Measurements from ENCODE around the gene DIS3.
A peak's percentile ranks its signal among the peaks of the same experiment; 100 is the strongest.
"Not testable (repeated sequence)": the region's sequence is repeated elsewhere in the genome, so short reads cannot be mapped to it uniquely, and the experiment has no call there.

DIS3 gene, protein sequence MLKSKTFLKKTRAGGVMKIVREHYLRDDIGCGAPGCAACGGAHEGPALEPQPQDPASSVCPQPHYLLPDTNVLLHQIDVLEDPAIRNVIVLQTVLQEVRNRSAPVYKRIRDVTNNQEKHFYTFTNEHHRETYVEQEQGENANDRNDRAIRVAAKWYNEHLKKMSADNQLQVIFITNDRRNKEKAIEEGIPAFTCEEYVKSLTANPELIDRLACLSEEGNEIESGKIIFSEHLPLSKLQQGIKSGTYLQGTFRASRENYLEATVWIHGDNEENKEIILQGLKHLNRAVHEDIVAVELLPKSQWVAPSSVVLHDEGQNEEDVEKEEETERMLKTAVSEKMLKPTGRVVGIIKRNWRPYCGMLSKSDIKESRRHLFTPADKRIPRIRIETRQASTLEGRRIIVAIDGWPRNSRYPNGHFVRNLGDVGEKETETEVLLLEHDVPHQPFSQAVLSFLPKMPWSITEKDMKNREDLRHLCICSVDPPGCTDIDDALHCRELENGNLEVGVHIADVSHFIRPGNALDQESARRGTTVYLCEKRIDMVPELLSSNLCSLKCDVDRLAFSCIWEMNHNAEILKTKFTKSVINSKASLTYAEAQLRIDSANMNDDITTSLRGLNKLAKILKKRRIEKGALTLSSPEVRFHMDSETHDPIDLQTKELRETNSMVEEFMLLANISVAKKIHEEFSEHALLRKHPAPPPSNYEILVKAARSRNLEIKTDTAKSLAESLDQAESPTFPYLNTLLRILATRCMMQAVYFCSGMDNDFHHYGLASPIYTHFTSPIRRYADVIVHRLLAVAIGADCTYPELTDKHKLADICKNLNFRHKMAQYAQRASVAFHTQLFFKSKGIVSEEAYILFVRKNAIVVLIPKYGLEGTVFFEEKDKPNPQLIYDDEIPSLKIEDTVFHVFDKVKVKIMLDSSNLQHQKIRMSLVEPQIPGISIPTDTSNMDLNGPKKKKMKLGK

DNA sequence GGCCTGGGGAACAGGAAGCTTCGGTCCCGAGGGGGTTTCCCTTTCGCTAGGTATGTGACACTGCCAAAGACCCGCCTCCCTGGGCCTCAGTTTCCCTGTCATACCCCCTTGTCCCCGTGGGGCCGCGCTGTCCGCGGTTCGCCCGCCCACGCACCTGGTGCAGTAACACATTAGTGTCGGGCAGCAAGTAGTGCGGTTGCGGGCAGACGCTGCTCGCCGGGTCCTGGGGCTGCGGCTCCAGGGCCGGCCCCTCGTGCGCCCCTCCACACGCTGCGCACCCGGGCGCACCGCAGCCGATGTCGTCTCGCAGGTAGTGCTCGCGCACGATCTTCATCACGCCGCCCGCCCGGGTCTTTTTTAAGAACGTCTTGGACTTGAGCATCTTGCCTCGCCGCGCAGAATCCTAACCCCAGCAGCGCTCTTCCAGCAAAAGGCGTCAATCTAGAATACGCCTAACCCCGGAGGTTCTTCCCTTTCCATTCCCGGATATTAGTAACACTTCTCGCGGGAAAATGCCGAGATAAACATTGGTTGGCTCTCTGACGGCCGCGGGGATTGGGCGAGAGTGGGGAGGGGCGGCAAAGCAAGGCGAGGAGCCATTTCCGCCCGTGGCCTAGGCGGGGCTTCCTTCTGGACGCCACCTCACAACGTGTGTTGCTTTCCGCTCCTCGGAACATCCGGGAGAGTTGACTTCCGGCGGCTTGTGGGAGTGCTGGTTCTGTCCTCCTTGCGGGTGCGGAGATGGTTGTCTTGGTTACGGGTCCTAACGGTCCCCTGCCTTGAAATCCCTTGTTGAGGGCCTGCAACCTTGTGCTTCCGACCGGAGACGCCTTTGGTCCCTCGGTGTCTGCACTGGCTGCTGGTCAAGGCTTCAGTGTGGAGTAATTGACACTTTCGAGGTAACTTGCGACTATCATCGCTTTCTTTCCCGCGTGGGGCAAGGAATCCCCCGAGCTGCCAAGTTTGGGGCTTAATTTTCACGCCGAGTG, at the start of gene DIS3, which contains the start of gene PIBF1:
DIS3 (minus strand) TSS at position 450 of the 989 bp plus-strand sequence; CDS start at position 382, 68 bp downstream.
PIBF1 (plus strand) TSS at position 683 of the 989 bp plus-strand sequence. CDS start 1,337 bp downstream, outside the sequence.
- peak; percentile 98 for DNase-seq (ENCODE audit: low spot score)

DNA sequence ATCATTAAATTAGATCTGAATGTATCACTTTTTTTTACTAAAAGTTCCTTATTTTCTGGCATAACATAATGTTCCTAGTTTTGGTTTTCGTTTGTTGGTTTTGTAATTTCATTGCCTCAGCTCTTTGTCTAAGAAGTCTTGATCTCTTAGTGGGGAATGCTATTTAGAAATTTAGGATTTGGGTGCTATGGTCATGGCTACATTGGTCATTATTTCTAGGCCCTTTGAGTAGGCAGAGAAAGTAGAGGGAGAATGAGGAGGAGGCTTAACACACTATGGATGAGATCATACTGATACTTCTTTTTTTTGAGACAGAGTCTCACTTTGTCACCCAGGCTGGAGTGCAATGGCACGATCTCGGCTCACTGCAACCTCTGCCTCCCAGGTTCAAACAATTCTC, 42.0 kb upstream of the DIS3 start:
- no peak for DNase-seq (ENCODE audit: low spot score)

DNA sequence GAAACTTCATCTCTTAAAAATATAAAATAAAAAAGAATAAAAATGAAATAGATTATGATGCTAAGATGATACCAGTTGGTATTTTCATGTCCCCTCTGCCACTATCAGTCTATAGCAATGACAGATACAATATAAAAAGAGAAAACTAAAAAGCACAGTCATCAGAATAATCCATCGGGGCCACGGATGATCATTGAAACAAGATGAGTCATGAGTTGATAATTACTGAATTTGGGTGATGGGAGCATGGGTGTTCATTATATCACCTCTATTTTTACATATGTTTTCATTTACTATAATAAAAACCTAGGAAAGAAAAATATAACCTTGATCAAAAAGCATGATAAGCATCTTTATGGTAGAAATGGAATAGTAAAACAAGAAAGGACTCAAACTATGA, 41.4 kb upstream of the DIS3 start:
- no peak for DNase-seq (ENCODE audit: low spot score)

DNA sequence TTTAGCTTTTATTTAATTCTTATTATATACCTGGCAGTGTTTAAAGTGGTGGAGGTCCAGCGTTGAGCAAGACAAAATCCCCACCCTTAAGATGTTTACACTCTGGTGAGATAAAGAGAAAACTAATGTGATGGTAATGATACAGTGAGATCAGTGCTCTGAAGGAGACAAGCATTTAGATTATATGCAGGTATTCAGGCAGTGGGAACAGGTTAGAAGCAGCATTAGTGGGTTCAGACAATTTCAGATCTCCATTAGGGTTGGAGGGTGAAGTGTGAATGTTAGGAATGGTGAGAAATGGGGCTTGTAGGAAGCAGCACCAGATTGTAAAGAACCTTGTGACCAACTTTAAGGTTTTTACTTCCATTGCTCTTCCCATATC, 39.2 kb upstream of the DIS3 start:
- no peak for DNase-seq (ENCODE audit: low spot score)

DNA sequence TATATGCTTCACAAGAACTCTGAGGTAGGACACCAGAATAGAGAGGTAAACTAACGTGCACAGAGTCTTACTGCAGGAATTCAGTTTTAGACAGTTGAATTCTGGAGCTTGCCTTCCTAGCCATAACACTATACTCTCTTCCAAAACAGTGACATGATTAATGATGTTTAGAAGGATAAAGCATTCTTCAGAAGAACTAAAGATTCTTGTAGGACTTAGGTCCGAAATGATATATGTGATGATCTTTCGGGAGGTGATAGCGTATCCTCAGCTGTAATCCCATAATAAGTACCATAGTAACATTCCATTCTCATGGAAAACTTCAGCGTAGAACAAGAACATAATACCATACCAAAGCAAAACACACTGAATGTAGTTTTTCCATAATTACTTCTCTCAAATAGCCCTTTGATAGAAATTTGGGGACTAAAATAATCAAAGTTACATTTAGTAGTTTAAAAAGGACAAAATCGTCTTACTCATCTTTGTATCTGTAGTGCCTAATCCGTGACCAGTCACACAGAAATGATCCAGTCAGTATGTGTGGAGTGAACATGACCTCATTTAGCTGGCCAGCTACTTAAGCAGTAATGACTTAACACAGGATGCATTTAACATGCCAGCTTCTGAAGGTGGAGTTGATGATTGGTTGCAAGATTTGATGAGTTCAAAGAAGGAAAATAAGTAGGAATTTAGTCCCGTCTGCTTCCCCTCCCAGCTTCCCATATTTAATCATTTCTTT, 38.6 kb upstream of the DIS3 start:
- peak; percentile 72 for DNase-seq (ENCODE audit: low spot score)

DNA sequence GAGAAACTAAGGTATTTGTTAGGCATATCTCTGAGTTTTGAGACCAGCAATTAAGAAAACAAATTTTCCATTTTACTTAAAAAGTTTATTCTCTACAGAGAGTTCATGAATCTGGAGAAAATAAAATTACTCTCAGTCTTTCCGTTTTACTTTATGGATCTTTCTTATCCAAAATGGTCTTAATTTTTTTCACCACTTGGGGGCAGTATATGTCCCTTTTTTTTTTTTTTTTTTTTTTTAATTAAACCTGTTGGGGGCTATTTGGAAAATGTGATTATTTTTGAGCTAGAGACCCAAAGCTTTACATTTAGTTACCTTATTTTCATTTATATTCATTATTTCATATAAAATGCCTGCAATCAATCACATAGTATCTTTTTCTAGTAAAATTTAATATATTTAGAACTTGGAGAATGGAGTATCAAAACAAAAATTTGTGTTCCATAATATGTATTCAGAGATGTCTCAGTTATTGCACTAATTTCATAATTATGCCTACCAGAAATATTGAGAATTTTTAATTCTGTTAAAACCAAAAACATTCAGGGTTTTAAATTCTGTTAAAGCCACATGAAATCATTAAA, 27.3 kb upstream of the DIS3 start:
- DNase-seq (ENCODE audit: low spot score), result peak; percentile 28

DNA sequence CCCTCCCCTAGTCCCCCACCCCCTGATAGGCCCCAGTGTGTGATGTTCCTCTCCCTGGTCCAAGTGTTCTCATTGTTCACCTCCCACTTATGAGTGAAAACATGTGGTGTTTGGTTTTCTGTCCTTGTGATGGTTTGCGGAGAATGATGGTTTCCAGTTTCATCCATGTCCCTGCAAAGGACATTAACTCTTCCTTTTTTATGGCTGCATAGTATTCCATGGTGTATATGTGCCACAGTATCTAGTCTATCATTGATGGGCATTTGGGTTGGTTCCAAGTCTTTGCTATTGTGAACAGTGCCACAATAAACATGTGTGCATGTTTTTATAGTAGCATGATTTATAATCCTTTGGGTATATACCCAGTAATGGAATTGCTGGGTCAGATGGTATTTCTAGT, 24.8 kb upstream of the DIS3 start:
- DNase-seq (ENCODE audit: low spot score), result not testable (repeated sequence)

DNA sequence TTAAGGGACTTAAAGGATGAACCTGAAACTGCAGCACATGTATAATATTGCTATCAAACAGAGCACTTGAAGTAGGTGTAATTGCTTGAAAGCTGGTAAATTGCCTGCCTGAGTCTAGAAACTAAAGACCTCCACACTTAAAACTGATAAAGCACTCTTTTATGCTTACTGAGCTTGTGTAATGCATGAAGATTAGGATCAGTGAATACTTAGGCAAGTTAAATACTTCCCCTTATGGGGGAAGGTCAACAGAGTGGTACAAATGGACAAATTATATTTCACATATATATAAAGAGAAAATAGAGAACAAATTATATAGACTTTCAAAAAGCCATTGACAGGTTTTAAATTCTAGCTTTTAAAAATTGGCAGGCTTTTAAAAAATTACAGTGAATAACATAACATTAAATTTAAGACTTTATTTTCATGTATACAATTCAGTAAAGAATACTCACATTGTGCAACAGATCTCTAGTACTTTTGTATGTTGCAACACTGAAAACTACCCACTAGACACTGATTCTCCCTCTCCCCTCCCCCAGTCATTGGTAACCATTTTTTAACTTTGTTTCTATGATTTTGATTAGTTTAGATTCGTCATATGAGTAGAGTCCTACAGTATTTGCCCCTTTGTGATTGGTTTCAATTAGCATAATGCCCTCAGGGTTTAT, 24.1 kb upstream of the DIS3 start:
- DNase-seq (ENCODE audit: low spot score), result no peak

DNA sequence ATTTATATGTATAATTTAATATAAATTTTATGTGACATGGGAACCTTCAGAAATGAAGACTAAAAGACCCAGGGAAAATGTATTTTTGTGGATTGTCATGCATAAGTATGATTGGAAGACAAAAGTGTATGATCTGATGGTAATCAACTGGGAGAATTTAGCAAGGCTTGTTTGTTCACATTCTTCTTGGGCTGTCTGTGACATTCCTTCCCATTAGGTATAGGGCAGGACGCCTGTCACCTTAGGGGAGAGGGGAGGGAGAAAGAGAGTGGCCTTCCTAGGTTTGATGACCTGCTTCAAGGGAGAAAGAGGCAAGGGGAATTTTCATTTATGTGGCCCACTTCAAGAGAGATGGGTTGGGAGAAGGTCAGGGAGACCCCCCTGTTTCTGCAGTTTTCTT, 22.6 kb upstream of the DIS3 start:
- no peak for DNase-seq (ENCODE audit: low spot score)

DNA sequence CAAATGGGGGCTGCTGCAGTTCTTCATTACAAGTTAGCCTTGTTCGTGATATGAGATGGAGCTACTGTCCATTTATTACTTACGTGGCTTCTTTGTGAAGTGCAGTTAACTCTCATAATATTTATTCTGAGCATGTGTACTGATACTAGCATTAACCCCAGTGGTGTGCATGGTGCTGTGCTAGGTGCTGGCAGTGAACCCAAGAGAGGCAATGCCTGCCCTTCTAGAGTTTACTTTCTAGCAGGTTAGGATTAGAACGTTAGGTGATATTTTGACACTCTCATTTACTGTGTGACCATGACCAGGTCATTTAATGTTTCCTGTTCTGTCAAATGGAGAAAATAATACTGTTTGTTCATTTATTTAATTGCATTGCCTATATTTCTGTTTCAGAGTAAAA, 17.1 kb upstream of the DIS3 start:
- DNase-seq (ENCODE audit: low spot score), result no peak

DNA sequence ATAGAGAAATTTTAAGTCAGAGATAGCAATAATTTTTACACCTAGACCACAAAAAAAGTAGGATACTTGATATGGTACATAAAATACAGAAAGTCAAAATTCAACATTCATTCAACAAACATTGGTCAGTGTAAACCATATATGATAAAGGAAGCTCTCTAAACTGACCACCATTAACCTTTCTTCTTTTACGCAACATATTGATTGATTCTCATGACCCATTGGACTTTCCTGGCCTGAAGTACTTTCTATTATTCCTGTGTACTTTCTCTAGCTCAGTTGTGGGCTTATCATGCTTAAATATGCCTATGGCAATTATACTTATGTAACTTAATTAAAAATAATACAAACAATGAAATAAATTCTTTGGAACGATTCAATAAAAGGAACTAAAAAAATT, 10.9 kb upstream of the DIS3 start:
- no peak for DNase-seq (ENCODE audit: low spot score)

DNA sequence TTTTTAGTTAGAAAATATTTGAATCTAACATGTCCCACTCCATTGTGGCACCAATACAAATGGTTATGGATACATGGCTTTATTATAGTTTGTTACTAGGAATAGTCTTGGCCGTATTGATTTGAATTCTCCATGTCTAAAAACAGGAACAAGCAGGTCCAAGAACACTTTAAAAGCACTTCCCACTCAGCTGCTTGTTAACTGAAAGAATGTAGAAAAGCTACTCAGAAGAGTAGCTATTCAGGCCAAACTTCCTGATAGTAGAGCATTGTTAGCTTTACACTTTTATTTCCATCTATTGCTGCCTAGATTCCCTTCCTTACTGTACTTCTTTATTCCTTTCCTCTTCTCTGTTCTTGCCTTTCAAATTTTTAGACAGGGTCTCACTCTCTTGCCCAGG, 7.1 kb upstream of the DIS3 start:
- DNase-seq (ENCODE audit: low spot score), result no peak

DNA sequence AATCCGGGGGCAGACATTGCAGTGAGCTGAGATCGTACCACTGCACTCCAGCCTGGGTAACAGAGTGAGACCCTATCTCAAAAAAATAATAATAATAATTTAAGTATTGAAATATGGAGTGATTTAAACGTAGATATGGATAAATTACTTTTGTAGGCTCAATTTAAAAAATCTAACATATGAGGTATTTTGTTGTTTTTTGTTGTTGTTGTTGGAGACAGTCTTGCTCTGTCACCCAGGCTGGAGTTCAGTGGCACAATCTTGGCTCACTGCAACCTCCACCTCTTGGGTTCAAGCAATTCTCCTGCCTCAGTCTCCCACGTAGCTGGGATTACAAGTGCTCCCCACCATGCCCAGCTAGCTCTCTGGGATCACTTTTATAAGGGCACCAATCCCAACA, 3.0 kb upstream of the DIS3 start:
- DNase-seq (ENCODE audit: low spot score), result not testable (repeated sequence)

DNA sequence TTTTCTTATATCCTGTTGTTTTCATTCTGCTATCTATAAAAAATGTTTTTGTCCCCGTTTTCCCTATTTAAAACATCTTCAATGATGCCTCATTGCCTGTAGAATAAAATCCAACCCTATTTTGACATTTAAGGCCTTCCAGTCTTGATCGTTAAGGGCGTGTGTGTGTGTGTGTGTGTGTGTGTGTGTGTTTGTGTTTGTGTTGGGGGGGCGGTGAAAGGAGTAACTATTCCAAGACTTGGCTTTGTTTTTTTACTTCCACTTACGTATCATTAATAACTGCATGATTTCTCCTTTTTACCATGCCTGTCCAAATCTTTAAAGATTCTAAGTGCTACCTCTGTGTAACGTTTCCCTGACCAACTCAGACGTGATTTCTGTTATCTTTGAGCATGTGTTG, 1.0 kb upstream of the DIS3 start:
- DNase-seq (ENCODE audit: low spot score), result peak; percentile 30

DNA sequence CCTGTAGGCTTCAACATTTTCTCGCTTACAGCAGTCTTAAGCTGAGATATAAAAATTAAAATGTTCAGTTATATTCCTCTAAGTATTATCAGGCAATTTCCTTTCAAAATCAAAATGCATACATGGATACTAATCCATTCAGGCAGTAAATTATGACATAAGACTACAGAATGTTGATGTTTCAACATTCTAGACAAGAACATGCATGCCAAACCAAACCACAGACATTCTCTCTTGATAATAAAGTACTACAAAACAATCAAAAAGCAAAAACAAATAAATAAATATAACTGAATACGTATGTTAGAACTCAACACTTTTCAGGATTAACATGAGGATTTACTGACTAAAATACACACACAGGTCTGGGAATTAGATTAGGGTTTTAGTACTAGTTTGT, 7.7 kb downstream of the DIS3 start:
- DNase-seq (ENCODE audit: low spot score), result no peak

DNA sequence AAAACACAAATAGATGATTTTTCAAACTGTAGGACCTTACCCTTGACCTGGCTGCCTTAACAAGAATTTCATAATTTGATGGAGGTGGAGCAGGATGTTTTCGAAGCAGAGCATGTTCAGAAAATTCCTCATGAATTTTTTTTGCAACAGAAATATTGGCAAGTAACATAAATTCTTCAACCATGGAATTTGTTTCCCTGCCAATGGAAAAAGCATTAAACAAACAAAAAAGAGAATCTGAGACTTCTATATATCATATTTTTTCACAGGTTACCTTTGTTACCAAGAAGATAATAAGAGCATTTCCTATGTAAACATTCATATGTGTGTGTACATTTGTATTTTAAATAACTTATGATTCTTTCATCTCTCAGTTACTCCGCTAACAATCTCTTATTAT, 18.3 kb downstream of the DIS3 start:
- no peak for DNase-seq (ENCODE audit: low spot score)

DNA sequence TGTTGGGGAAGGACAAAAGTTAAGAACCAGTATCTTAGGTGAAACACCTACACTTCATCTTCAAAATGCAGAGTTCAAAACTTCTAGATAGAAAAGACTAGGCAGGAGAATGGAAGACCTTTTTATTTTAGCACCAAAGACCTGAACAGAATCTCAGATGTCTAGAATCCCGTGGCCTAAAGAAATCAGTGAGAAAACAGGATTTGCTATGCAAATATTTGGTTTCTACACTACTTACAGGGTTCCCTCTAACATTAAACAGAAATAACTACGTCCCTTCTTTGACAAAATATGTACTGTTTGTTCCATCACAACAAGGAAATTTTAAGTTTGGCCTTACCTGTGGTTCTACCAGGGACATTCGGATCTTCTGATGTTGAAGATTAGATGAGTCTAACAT, 21.5 kb downstream of the DIS3 start:
- no peak for DNase-seq (ENCODE audit: low spot score)

DNA sequence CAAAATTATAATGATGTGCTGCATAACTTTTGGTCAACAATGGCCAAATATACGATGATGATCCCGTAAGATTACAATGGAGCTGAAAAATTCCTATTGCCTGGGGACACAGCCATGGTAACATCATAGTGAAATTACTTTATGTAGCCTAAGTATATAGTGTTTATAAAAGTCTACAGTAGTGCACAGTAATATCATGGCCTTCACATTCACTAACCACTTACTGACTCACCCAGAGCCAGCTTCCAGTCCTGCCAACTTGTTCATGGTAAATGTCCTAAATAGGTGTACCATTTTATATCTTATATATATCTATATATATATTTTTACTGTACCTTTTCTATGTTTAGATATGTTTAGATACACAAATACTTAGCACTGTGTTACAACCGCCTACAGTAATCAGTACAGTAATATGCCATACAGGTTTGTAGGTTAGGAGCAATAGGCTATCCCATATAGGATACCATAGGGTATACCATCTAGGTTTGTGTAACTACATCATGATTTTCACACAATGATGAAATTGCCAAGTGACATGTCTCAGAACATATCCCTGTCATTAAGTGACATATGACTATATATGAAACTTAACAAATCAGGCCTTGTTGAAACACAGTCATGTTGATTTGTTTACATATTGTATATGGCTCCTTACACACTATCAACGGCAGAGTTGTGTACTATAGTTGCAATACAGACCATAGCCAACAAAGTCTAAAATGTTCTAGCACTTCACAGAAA, 23.7 kb downstream of the DIS3 start:
- peak; percentile 4 for DNase-seq (ENCODE audit: low spot score)

DNA sequence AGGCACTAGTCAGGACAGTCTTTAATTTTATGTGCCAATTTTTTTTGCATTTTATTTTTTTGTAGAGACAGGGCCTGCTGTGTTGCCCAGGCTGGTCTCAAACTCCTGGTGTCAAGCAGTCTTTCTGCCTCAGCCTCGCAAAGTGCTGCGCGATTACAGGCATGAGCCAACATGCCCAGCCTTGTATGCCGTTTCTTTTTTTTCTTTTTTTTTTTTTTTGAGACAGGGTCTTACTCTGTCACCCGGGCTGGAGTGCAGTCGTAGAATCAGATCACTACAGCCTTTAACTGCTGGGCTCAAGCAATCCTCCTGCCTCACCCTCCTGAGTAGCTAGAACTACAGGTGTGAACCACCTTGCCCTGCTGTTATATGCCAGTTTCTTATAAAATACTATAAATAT, 27.6 kb downstream of the DIS3 start:
- no peak for DNase-seq (ENCODE audit: low spot score)
